Bone marrow (tissue), 2 donors: ENCODE data around the gene SETBP1.

Experiments used
- DNase-seq, 2 donors: peaks; one replicate each; lab custom pipeline; 2025; lab: John Stamatoyannopoulos, UW

Gene SETBP1

GRCh38 chr18:44938720-44939665 lies 258.3 kb downstream of the SETBP1 start:
- no peak for DNase-seq

DNA sequence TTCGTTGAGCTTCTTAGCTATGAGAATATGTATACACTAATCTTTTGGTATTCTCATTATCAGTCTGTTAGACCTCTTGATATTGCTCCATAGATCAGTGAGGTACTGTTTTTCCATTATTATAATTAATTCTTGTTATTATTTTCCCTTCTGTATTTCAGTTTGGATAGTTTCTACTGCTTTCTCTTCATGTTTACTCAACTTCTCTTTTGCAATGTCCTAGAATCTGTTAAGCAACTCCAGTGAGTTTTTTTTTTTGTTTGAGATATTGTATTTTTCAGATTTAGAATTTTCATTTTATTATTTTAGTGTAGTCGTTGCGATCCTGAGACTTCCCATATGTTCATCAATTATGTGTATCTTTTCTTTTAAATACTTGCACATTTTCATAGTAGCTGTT lies 260.8 kb downstream of the SETBP1 start:
- no peak for DNase-seq

GRCh38 chr18:44942073-44942472 lies 261.4 kb downstream of the SETBP1 start:
- DNase-seq, result no peak

GRCh38 chr18:44943311-44943881 lies 262.7 kb downstream of the SETBP1 start:
- no peak for DNase-seq

DNA sequence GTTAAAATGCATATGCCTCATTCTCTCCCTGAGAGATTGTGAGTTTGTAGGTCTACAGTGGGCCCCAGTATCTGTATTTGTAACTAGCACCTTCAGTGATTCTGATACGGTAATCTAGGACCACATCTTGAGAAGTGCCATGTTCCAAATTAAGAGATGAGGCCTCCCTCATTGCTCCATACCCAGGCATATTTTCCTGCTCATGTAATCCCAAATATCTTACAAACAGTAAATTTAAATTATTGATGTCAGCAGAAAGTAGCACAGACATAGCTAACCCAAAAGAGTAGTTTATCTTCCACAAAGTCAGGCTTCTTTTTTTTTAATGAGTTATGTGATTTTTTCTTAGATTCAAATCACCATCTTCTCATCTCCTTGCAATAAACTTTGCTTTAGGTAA lies 263.8 kb downstream of the SETBP1 start:
- no peak for DNase-seq

GRCh38 chr18:44945888-44946401 lies 265.3 kb downstream of the SETBP1 start:
- no peak for DNase-seq

- DNase-seq, result no peak
Measured at GRCh38 chr18:44946529-44947113, 265.9 kb downstream of the SETBP1 start.

DNA sequence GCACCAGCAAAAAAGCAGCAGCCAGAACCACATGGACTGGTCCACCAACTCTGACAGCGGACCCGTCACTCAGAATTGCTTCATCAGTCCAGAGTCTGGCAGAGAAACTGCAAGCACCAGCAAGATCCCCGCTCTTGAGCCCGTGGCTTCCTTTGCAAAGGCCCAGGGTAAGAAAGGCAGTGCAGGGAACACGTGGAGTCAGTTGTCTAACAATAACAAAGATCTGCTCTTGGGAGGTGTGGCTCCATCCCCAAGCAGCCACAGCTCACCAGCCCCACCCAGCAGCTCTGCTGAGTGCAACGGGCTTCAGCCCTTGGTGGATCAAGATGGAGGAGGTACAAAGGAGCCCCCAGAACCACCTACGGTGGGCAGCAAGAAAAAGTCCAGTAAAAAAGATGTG lies 269.3 kb downstream of the SETBP1 start:
- no peak for DNase-seq

GRCh38 chr18:44950685-44951195 lies 270.1 kb downstream of the SETBP1 start:
- no peak for DNase-seq

- no peak for DNase-seq
Measured at GRCh38 chr18:44951748-44952147, 271.1 kb downstream of the SETBP1 start.

GRCh38 chr18:44954257-44954656 lies 273.6 kb downstream of the SETBP1 start:
- DNase-seq, result no peak

GRCh38 chr18:44955825-44956224 lies 275.1 kb downstream of the SETBP1 start:
- DNase-seq, result no peak

- no peak for DNase-seq
Measured at GRCh38 chr18:44957025-44957424, 276.3 kb downstream of the SETBP1 start.

DNA sequence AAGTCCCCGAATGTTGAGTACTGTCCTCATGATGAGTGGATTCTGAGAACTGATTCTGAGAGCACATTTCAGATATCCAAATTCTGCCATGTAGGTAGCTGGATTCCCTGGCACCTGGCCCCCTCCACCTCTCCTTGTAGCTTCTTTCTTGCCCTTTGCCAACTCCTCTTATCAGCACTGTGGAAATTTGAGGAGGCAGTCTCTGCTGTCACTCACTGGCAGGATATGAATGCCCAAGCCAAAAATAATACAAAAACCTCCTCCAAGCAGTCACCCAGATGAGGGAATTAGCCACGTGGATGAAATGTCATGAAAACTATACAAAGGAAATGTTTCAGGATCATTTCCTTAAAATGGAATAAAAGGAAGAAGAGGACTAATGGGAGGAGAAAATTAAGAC lies 276.8 kb downstream of the SETBP1 start:
- no peak for DNase-seq

DNA sequence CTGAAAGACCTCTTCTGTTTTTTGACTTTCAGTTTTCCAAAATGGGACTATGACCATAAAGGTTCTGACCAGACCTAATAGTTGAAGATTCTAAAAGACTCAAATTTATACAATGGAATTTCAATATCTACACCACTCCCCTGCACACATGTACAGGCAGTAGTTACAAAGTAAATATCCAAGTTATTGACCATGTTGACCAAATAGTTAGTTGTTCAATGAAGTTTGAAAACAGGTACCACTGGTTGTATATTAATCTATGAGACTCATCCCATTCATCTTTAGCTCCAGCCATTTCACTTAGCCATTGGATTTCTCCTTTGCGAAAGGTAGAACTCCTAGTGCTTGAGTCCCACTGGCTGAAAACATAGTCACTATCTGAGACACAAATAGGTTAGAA lies 277.4 kb downstream of the SETBP1 start:
- no peak for DNase-seq

DNA sequence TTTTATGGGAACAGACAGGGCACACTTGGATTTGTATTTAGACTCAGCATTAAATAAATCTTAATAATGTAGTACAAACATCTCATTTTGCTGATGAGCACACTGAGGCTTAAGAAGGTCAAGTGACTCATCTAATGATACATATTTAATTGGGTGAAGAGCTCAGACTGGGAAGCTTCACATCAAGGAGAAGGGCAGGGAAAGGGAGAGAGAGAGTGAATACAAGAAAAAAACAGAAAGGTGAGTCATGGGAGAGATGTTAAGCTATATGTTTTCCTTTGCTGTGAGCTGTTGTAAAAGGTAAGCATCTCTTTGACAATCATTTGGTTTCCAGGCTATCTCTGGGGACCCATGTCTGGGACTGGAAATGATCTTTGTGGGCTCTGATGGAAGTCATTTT lies 277.8 kb downstream of the SETBP1 start:
- DNase-seq, result no peak

GRCh38 chr18:44959013-44959412 lies 278.3 kb downstream of the SETBP1 start:
- no peak for DNase-seq

- DNase-seq, result no peak
Measured at GRCh38 chr18:44960580-44960979, 279.9 kb downstream of the SETBP1 start.

DNA sequence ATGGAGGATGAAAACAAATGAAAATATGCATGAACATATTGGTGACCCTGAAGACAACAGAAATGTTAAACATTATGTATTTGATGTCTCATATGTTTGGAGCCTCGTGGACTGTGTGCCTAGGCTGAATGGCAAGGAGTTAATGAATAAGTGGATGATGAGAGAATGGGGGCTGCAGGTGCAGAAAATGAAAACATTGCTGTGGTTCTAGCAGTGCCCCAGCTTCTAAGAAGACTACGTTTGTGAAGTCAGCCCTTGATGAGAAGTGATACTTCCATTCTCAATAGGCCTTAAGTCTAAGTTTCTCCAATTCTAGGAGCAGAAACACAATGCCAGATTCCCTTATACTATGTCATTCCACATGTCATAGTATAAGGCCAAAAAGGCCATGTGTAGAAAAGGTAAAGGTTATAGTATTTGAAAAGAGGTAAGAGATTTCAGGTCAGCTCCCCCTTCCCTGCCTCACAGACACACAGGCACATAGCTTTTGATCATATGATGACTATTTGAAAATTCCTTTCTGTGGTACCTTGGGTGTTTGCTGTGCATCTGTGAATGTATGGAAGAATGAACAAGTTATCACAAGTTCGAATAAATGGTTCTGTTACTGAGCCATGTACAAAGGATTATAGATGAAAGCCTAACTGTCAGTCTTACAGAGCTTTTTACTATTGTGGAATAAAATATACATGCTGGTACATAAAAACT lies 280.8 kb downstream of the SETBP1 start:
- DNase-seq, result no peak

DNA sequence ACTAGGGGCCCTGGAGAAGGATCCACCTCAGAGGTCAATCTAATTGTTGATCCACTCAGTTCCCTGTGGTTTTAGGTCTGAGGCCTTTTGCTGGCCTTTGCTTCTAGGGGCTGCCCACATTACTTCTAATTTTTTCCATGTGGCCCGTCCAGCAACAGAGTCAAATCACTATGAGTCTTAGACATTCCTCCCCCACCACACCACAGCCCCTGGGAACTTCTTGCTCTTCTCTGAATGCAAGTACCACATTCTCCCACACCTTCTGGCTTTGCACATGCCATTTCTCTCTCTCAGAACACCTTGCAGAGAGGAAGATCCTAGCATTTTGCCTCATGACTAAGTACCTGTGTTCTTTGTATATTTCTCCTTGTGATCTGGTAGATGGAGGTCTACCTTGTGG lies 286.9 kb downstream of the SETBP1 start:
- no peak for DNase-seq

- no peak for DNase-seq
Measured at GRCh38 chr18:44968336-44968735, 287.6 kb downstream of the SETBP1 start.

DNA sequence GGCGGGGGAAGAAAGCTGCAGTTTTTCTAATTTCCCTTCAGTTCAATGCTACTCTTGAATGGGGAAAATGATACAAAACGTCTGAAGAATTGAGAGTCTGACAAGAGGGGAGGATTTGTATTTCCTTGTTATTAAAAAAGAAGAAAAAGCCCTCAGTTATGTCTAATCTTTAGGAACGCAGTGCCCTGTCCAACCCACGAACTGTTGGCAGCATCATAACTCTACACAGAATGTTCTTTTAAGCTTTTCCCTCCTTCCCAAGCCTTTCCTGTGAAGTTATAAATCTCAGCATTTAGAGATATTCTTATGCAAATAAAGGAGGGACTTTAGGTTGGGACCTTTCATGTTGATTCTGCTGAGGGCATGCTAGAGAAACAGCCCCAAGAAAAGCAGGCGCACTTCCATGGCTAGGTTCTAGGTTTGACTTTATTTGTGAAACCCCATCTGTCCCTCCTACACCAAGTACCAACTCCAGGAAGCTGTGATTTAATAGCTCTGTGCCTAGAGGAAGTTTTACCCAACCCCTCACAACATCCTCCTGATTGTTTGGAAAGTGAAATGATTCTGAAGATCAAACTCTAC lies 288.6 kb downstream of the SETBP1 start:
- no peak for DNase-seq
